ENCODE data around the gene MMP24.
"Not testable (repeated sequence)": the region's sequence is repeated elsewhere in the genome, so short reads cannot be mapped to it uniquely, and the experiment has no call there.

The MMP24 gene

DNA sequence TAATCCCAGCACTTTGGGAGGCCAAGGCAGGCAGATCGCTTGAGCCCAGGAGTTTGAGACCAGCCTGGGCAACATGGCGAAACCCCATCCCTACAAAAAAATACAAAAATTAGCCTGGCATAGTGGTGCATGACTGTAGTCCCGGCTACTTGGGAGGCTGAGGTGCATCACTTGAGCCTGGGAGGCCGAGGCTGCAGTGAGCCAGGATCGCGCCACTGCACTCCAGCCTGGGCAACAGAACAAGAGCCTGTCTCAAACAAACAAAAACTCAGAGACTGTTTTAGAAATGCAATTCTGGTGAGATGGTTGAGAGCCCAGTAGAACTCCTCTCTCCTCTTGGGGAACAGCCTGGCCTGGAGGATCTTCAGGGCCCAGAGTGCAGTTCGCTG is 89.1 kb downstream of the MMP24 start:
- WGBS, 2 experiments (ENCODE audit: insufficient coverage in 2 of 2): 78 to 94% methylated on average over 4 to 7 of the region's 7 CpGs
- H3K4me3 ChIP-seq (ENCODE audit: extremely low read depth, insufficient read depth, low read length, poor library complexity, severe bottlenecking); H3K27ac ChIP-seq (ENCODE audit: low read depth, low read length, severe bottlenecking); H3K36me3 ChIP-seq (ENCODE audit: control insufficient read depth, insufficient read depth, low read length); H3K9me3 ChIP-seq (ENCODE audit: control insufficient read depth, low read length): not testable (repeated sequence)
- peaks cover 50% of the 10 kb centered on the region for H3K4me1 ChIP-seq (ENCODE audit: control insufficient read depth, insufficient read depth, low read length, poor library complexity, severe bottlenecking)

DNA sequence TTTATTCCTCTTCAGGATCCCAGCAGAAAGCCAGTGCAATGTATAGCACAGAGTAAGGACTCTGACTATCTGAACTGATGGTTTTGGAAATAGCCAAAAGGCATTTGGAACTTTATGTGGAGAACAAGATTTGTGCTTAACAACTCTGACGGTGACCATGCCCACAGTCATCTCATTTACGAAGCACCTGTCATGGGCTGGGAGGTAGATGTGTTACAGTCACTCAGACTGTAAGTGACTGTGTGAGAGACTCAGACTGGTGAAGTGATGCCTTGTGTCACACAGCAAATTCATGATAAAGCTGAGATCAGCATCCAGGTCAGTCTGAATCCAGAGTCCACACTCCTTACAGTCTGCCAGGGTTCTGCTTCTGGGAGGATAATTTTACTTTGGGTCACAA is 89.6 kb downstream of the MMP24 start:
- Histone ChIP-seq H3K27ac (ENCODE audit: low read depth, low read length, severe bottlenecking) (no peak overlapping the region), H3K36me3 (ENCODE audit: control insufficient read depth, insufficient read depth, low read length) (peaks cover 4% of the 10 kb centered on the region), H3K4me3 (ENCODE audit: extremely low read depth, insufficient read depth, low read length, poor library complexity, severe bottlenecking) (no peak overlapping the region), H3K4me1 (ENCODE audit: control insufficient read depth, insufficient read depth, low read length, poor library complexity, severe bottlenecking) (peaks cover 55% of the 10 kb centered on the region), H3K9me3 (ENCODE audit: control insufficient read depth, low read length) (no peaks in the 10 kb centered on the region)
- WGBS, 2 experiments (ENCODE audit: insufficient coverage in 2 of 2): 100% methylated on average over 2 of the region's 2 CpGs

DNA sequence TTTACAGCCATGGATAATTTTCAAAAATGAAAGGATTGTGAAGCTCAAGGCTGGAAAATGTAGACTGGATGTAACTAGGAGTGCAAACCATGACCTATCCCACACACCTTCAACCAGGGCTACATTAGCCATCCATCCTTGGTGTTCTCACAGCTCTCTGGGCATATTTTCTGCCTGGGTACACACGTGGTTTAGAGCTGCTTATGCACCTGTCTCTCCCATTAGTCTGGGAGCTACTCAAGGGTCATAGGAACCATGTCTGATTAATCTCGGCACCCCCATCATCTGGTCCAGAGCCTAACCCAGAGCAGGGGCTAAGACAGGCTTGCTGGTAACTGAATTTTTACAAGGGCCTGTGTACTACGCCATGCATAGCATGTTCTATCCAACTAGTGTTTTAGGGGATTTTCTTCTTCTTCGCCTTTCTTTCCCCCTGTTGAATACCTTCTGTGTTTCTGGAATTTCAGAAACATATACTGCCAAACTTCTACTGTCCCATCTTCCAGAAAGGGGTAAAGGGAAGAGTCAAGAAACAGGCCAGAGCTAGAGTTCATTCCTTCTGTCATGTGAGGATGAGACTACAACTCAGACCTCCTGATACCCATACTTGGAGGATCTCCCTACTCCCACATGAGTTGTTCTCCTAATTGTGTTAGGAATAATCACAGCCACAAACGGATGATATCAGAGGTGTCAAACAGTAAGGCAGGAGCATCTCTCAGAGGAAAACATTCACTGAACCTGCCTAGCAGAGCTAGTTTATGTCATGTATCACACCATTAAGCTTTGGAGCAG is 91.1 kb downstream of the MMP24 start:
- Histone ChIP-seq H3K4me3 (ENCODE audit: extremely low read depth, insufficient read depth, low read length, poor library complexity, severe bottlenecking) (no peak overlapping the region), H3K36me3 (ENCODE audit: control insufficient read depth, insufficient read depth, low read length) (peaks cover 4% of the 10 kb centered on the region), H3K27ac (ENCODE audit: low read depth, low read length, severe bottlenecking) (no peak overlapping the region), H3K9me3 (ENCODE audit: control insufficient read depth, low read length) (no peaks in the 10 kb centered on the region), H3K4me1 (ENCODE audit: control insufficient read depth, insufficient read depth, low read length, poor library complexity, severe bottlenecking) (peaks cover 47% of the 10 kb centered on the region)
- 93 to 94% methylated on average over 3 of the region's 5 CpGs for WGBS, 2 experiments (ENCODE audit: insufficient coverage in 2 of 2)

DNA sequence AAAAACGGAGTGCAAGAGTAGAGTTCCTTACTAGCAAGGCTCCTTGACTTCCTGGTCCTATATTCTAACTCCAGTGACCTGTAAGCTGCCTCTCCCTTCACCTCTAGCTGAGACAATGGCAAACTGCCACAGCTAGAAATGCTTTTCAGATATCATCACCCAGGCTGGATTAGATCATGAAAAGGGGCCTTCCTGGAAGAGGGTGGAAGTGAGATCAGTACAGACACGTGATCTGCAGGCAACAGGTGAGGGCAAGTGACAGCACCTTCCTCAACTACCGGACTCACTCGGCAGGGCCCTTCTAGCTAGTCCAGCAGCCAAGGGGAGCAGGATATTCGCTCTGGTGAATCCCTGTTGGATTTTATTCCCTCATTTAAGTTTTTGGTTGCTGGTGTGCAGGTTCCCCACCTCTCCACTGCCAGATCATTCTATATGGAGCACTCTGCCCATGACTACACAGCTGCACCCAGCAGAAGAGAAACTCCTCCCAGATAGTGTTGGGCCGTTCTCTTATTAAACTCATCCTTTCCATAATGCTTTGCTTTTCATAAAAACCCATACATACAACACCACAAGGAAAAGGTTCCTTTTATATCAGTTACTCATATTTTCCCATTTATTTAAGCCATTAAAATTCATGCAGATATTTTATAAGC is 92.1 kb downstream of the MMP24 start:
- Histone ChIP-seq H3K9me3 (ENCODE audit: control insufficient read depth, low read length) (no peaks in the 10 kb centered on the region), H3K36me3 (ENCODE audit: control insufficient read depth, insufficient read depth, low read length) (peaks cover 4% of the 10 kb centered on the region), H3K4me1 (ENCODE audit: control insufficient read depth, insufficient read depth, low read length, poor library complexity, severe bottlenecking) (peaks cover 47% of the 10 kb centered on the region), H3K4me3 (ENCODE audit: extremely low read depth, insufficient read depth, low read length, poor library complexity, severe bottlenecking) (no peak overlapping the region), H3K27ac (ENCODE audit: low read depth, low read length, severe bottlenecking) (peak overlapping the region; percentile 13)
- 86 to 95% methylated on average over 5 of the region's 6 CpGs for WGBS, 2 experiments (ENCODE audit: insufficient coverage in 2 of 2)

DNA sequence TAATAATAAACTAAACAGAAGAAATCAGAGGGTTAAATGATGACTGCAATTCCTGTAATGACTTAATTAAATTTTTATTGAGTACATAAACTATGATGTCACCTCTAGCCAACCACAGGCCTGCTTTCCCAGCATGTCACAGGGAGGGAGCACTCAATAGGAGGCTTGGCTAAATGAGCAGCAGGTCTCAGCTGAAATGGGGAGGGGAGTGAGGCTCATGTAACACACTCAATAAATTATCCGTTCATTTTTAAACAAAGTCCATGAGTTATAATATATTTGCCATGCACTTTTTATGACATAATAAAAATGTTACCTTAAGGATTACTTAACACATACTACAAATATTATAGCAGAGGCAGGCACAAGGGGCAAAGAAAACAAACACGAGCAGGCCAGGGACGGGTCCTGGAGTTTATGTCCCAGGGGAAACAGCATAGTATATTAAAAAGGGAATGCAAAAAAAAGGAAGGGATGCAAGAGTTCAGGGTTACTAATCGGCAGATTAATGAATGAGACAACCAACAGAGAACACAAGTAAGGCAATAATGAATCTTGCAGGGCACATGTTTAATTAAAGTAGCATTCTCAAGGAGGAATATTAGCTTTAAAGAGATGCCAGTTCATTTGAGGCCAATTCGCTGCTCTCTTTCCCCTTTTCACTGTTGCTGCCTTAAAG is 92.8 kb downstream of the MMP24 start:
- 85 to 95% methylated on average over 2 to 3 of the region's 5 CpGs for WGBS, 2 experiments (ENCODE audit: insufficient coverage in 2 of 2)
- Histone ChIP-seq H3K27ac (ENCODE audit: low read depth, low read length, severe bottlenecking) (peak overlapping the region; percentile 91), H3K4me1 (ENCODE audit: control insufficient read depth, insufficient read depth, low read length, poor library complexity, severe bottlenecking) (peaks cover 45% of the 10 kb centered on the region), H3K9me3 (ENCODE audit: control insufficient read depth, low read length) (no peaks in the 10 kb centered on the region), H3K36me3 (ENCODE audit: control insufficient read depth, insufficient read depth, low read length) (peaks cover 4% of the 10 kb centered on the region), H3K4me3 (ENCODE audit: extremely low read depth, insufficient read depth, low read length, poor library complexity, severe bottlenecking) (no peak overlapping the region)

DNA sequence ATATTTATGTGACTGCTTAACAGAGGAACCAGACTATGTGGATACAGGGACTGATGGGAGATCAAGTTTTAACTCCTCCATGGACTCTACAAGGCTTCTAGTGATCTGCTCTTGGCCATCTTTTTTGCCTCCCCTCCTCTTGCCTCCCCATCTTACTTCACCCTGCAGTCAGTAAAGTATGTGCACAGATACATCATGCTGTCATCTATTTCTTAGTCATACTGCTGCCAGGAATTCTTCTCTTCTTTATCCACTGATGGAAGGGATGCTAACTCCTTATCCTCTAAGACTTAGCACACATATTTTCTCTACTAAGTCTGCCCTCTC is 93.3 kb downstream of the MMP24 start:
- Histone ChIP-seq H3K27ac (ENCODE audit: low read depth, low read length, severe bottlenecking) (peak overlapping the region; percentile 91), H3K36me3 (ENCODE audit: control insufficient read depth, insufficient read depth, low read length) (peaks cover 7% of the 10 kb centered on the region), H3K9me3 (ENCODE audit: control insufficient read depth, low read length) (no peaks in the 10 kb centered on the region), H3K4me1 (ENCODE audit: control insufficient read depth, insufficient read depth, low read length, poor library complexity, severe bottlenecking) (peaks cover 42% of the 10 kb centered on the region), H3K4me3 (ENCODE audit: extremely low read depth, insufficient read depth, low read length, poor library complexity, severe bottlenecking) (no peak overlapping the region)

DNA sequence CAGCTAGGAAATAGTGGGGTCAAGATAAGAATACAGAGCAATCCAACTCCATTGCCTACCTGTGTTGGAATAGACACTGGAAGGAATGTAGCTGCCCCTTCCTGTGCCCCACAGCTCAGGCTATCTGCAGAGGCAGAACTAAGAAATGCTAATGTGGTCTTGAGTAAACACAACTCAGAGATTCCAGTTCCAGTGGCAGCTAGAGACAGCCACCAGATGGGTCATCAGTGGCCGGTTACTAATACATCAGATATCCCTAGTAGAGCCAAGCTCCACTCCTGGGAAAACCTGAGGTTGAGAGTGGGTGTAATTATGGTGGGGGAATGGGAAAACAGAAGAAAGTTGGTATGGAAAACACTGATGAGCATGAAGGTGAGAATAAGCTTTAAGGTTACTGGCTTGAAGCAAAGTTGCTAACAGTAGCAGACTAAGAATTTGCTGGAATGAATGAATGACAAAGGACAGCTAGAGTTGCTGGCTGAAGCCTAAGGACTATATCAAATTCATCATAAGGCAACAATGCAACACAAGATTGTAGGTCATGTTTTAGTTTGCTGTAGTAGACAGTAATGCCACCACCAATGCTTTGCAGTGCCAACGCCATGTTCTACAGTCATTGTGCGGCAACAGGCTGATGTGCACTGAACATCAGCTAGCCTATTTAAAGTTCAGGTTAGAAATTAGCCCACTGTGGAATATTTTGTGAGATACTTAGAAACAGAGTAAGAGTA is 94.1 kb downstream of the MMP24 start:
- Histone ChIP-seq H3K4me3 (ENCODE audit: extremely low read depth, insufficient read depth, low read length, poor library complexity, severe bottlenecking) (no peak overlapping the region), H3K27ac (ENCODE audit: low read depth, low read length, severe bottlenecking) (peak overlapping the region; percentile 91), H3K9me3 (ENCODE audit: control insufficient read depth, low read length) (no peaks in the 10 kb centered on the region), H3K36me3 (ENCODE audit: control insufficient read depth, insufficient read depth, low read length) (peaks cover 7% of the 10 kb centered on the region), H3K4me1 (ENCODE audit: control insufficient read depth, insufficient read depth, low read length, poor library complexity, severe bottlenecking) (peaks cover 37% of the 10 kb centered on the region)
- WGBS, 2 experiments (ENCODE audit: insufficient coverage in 2 of 2): 94 to 95% methylated on average over 2 to 3 of the region's 3 CpGs

DNA sequence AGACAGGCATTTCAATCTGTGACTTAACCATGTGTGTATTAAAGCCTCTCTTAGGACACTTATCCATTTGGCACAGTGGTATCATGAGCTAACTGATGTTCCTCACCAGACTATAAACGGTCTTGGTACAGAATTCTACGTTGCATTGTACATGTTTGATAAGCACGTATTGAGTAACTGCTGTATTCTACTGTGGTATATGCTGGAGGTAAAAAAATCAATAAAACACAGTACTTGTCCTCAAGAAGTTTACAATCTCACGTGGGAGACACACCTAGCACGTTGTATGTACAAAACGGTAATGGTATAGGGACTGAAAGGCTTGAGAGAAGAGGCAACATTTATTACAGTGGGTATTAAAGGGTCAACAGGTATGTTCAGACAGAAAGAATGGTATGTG is 98.9 kb downstream of the MMP24 start:
- H3K27ac ChIP-seq (ENCODE audit: low read depth, low read length, severe bottlenecking): peak overlapping the region; percentile 58
- no peak overlapping the region for H3K4me3 ChIP-seq (ENCODE audit: extremely low read depth, insufficient read depth, low read length, poor library complexity, severe bottlenecking)
- 88 to 90% methylated on average over 3 to 4 of the region's 6 CpGs for WGBS, 2 experiments (ENCODE audit: insufficient coverage in 2 of 2)
- peaks cover 45% of the 10 kb centered on the region for H3K4me1 ChIP-seq (ENCODE audit: control insufficient read depth, insufficient read depth, low read length, poor library complexity, severe bottlenecking)
- H3K9me3 ChIP-seq (ENCODE audit: control insufficient read depth, low read length): no peaks in the 10 kb centered on the region
- peaks cover 7% of the 10 kb centered on the region for H3K36me3 ChIP-seq (ENCODE audit: control insufficient read depth, insufficient read depth, low read length)

DNA sequence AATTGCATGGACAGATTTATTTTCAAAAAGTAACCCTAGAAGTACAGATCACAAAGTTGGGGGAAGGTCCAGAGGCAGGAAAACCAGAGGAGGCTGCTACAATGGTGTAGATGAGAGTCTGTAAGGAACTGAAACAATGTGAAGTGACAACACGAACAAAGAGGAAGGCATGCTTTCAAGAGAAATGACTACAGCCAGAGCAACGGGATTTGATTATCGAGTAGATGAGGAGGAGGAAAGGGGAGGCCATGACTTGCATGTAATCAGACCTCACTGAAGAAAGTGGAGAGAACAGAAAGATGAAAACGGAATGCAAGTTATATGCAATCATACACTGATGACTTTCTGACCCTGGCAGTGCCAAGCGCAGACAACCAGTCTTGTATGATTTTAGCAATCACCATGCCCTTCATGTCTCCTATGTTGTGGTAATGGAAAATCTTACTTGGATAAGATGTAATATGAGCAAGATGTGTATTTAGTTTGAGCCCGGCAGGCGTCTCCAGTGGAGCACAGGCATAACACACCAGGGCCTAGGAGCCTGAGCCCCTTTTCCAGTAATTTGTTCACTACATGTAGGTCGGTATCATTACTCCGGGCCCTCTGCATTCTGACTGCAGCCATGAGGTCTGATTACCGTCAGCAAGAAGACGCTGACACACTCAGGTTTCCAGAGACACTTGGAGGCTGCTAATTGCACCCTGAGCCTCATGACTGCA is 99.7 kb downstream of the MMP24 start:
- Histone ChIP-seq H3K4me3 (ENCODE audit: extremely low read depth, insufficient read depth, low read length, poor library complexity, severe bottlenecking) (no peak overlapping the region), H3K4me1 (ENCODE audit: control insufficient read depth, insufficient read depth, low read length, poor library complexity, severe bottlenecking) (peaks cover 39% of the 10 kb centered on the region), H3K27ac (ENCODE audit: low read depth, low read length, severe bottlenecking) (peak overlapping the region; percentile 58), H3K9me3 (ENCODE audit: control insufficient read depth, low read length) (no peaks in the 10 kb centered on the region), H3K36me3 (ENCODE audit: control insufficient read depth, insufficient read depth, low read length) (peaks cover 7% of the 10 kb centered on the region)
- 80 to 84% methylated on average over 9 of the region's 11 CpGs for WGBS, 2 experiments (ENCODE audit: insufficient coverage in 2 of 2)
